ENCODE results near the gene DNASE1. TPM values are rescaled to one million over a fixed set of nuclear protein-coding genes. Genes with fewer than 3 reads are reported as not detected.

DNASE1 gene
- polyA plus RNA-seq, 1 experiment = 10.9 TPM

DNA sequence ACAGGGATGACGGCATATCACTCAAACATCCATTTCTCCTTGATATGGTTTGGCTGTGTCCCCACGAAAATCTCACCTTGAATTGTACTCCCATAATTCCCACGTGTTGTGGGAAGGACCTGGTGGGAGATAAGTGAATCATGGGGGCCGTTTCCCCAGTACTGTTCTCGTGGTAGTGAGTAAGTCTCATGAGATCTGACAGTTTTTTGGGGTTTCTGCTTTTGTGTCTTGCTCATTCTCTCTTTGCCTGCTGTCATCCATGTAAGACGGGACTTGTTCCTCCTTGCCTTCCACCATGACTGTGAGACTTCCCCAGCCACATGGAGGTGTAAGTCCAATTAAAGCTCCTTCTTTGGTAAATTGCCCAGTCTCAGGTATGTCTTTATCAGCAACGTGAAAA, 32.5 kb downstream of the DNASE1 start:
- TF ChIP-seq, protein P1, sequence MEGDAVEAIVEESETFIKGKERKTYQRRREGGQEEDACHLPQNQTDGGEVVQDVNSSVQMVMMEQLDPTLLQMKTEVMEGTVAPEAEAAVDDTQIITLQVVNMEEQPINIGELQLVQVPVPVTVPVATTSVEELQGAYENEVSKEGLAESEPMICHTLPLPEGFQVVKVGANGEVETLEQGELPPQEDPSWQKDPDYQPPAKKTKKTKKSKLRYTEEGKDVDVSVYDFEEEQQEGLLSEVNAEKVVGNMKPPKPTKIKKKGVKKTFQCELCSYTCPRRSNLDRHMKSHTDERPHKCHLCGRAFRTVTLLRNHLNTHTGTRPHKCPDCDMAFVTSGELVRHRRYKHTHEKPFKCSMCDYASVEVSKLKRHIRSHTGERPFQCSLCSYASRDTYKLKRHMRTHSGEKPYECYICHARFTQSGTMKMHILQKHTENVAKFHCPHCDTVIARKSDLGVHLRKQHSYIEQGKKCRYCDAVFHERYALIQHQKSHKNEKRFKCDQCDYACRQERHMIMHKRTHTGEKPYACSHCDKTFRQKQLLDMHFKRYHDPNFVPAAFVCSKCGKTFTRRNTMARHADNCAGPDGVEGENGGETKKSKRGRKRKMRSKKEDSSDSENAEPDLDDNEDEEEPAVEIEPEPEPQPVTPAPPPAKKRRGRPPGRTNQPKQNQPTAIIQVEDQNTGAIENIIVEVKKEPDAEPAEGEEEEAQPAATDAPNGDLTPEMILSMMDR (IDR thresholded peaks at IDR 0.05; ENCODE audit: insufficient read depth, low read depth, low read length) = no peak
- POLR2A ChIA-PET = no interaction called here

GRCh38 chr16:3687792-3688191, 33.3 kb downstream of the DNASE1 start:
- Histone ChIP-seq H3K27me3 (ENCODE audit: control insufficient read depth, insufficient read depth, low read length) (no peaks in the 10 kb centered on the region), H3K36me3 (ENCODE audit: control insufficient read depth, insufficient read depth, low read length) (peaks cover 11% of the 10 kb centered on the region; the same call in 1 of the 2 replicates), H3K4me3 (ENCODE audit: low read depth, low read length) (no peak overlapping the region)
- TF ChIP-seq, protein P1 (IDR thresholded peaks at IDR 0.05; ENCODE audit: insufficient read depth, low read depth, low read length) = no peak
- ChIA-PET POLR2A (no interaction called here), CTCF (interaction anchor here (0.6 kb wide), 1 partner anchor 78 kb away, joined by 3 read pairs; no protein-coding TSS in a partner anchor)
- DNase-seq (ENCODE audit: low read depth) = no peak

More for the DNA sequence above, 32.5 kb downstream of the DNASE1 start:
- CTCF ChIA-PET = no interaction called here
- peaks cover 11% of the 10 kb centered on the region; the same call in 1 of the 2 replicates for H3K36me3 ChIP-seq (ENCODE audit: control insufficient read depth, insufficient read depth, low read length)
- H3K27me3 ChIP-seq (ENCODE audit: control insufficient read depth, insufficient read depth, low read length) = no peaks in the 10 kb centered on the region
- no peak overlapping the region for H3K4me3 ChIP-seq (ENCODE audit: low read depth, low read length)
- no peak for DNase-seq (ENCODE audit: low read depth)

DNA sequence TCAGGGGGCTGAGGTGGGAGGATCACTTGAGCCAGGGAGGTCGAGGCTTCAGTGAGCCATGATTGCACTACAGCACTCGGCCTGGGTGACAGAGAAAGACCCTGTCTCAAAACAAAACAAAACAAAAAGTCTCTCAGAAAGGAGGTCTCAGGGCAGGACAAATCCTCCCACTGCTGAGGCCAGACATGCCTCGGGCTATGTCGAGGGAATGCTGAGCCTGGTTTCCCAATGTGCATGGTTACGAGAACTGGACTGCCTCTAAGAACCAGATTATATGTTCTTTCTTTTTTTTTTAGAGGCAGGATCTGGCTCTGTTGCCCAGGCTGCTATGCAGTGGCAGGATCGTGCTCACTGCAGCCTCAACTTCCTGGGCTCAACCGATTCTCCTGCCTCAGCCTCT, 35.2 kb downstream of the DNASE1 start:
- DNase-seq (ENCODE audit: low read depth) = peak; percentile 16
- CTCF ChIA-PET = interaction anchor here (0.5 to 2.4 kb wide), 20 partner anchors 9 to 594 kb away, joined by 3 to 20 read pairs (median 3); partner anchors contain the start of genes CREBBP and TRAP1
- TF ChIP-seq, protein P1 (IDR thresholded peaks at IDR 0.05; ENCODE audit: insufficient read depth, low read depth, low read length) = no peak
- Histone ChIP-seq H3K36me3 (ENCODE audit: control insufficient read depth, insufficient read depth, low read length) (peaks cover 11% of the 10 kb centered on the region; the same call in 1 of the 2 replicates), H3K4me3 (ENCODE audit: low read depth, low read length) (no peak overlapping the region), H3K27me3 (ENCODE audit: control insufficient read depth, insufficient read depth, low read length) (no peaks in the 10 kb centered on the region)
- POLR2A ChIA-PET = no interaction called here

GRCh38 chr16:3690470-3690928, 36.0 kb downstream of the DNASE1 start:
- CTCF ChIA-PET = interaction anchor here (0.5 to 2.4 kb wide), 22 partner anchors 9 to 593 kb away, joined by 3 to 20 read pairs (median 3); partner anchors contain the start of genes CREBBP and TRAP1
- Histone ChIP-seq H3K36me3 (ENCODE audit: control insufficient read depth, insufficient read depth, low read length) (peaks cover 9% of the 10 kb centered on the region; the same call in 1 of the 2 replicates), H3K27me3 (ENCODE audit: control insufficient read depth, insufficient read depth, low read length) (no peaks in the 10 kb centered on the region), H3K4me3 (ENCODE audit: low read depth, low read length) (peak overlapping the region; percentile 14)
- TF ChIP-seq, protein P1 (IDR thresholded peaks at IDR 0.05; ENCODE audit: insufficient read depth, low read depth, low read length) = peak; percentile 92
- POLR2A ChIA-PET = interaction anchor here (1.2 kb wide), 1 partner anchor 10 kb away, joined by 3 read pairs; no protein-coding TSS in a partner anchor
- DNase-seq (ENCODE audit: low read depth) = peak; percentile 91

- TF ChIP-seq, protein P1 (IDR thresholded peaks at IDR 0.05; ENCODE audit: insufficient read depth, low read depth, low read length) = 0 out of 2 replicates have a peak, but pooled peaks have one; percentile 18
- DNase-seq (ENCODE audit: low read depth) = peak; percentile 13
- Histone ChIP-seq H3K36me3 (ENCODE audit: control insufficient read depth, insufficient read depth, low read length) (peaks cover 6% of the 10 kb centered on the region; the same call in 1 of the 2 replicates), H3K4me3 (ENCODE audit: low read depth, low read length) (peak overlapping the region; percentile 14), H3K27me3 (ENCODE audit: control insufficient read depth, insufficient read depth, low read length) (no peaks in the 10 kb centered on the region)
- POLR2A ChIA-PET = interaction anchor here (1.2 kb wide), 1 partner anchor 10 kb away, joined by 3 read pairs; no protein-coding TSS in a partner anchor
- CTCF ChIA-PET = interaction anchor here (0.6 to 2.4 kb wide), 12 partner anchors 9 to 593 kb away, joined by 3 to 20 read pairs (median 4); partner anchors contain the start of gene CREBBP
These were observed 36.7 kb downstream of the DNASE1 start for GRCh38 chr16:3690980-3691720.

Data from BJ (cell line).